HG02642 (cell line): ENCODE measurements around the gene ELMOD1.

Experiments
- ATAC-seq: cut with Tn5 transposase; IDR thresholded peaks from one replicate; pipeline ENCODE4 v1.9.1; 2021; ENCODE audit warnings: mild to moderate bottlenecking; ENCODE audit not compliant: unreplicated experiment, poor library complexity

Gene ELMOD1

DNA sequence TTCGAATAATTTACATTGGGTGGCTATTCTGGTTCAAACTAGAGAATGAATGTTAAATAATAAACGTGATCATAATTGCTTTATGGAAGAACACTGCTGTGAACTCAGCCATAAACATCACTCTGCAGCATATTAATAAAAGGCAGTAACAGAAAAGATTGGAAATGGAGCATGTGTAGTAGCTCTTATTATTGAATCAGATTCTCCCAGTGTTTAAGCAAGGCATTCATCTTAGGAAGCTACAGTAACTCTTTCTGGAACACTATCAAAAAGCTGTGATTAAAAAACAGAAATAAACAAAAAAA is 34.7 kb downstream of the ELMOD1 start:
- no peak for ATAC-seq

DNA sequence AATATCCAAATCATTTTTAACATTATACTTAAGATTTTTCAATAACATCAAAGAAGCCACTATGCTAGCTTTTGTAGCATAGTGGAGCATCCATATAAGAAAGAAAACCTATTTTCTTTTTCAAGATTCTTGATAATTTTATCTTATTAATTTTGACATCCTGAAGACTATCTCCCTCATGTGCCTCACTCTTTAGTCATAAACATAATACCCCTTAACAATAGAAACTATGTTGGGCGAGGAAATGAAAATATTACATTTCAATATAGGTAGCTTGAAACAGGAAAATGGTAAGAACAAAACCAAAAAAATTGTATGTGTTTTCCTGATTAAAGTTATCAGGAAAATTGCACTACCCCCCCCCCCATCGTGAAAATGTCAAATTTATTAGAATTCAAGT is 40.1 kb downstream of the ELMOD1 start:
- no peak for ATAC-seq

DNA sequence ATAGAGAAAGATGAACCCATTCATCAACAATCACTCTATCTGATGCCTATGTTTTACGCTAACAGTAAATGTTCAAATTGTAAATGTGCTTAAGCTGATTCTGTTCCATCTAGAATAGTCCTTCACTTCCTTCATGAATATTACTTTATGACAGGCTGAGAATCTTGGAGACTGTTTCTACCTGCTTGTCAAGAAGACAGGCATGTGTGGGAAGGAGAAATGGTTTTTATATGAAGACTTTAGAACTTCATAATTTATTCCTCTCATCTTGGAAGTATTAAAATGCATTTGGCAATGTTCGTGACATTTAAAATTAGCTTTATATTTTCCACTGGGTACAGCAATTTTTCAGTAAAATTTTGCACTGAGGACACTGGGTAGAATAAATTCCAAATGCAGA is 41.0 kb downstream of the ELMOD1 start:
- ATAC-seq = no peak

DNA sequence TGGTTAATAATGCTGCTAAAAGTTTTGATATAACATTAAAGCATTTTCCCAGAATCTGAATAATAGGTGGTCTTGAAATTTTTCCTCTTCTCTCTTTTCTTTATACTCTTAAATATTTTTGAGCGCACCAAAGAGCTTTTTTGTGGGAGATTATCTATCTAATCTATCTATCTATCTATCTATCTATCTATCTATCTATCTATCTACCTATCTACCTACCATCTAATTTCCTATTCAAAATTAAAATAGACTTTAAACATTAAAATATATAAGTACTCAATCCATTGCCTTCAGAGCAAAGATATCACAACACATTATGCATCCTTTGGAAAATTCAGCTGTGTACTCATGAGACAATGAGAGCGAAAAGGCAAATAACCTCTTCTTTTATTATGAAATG is 55.8 kb downstream of the ELMOD1 start:
- no peak for ATAC-seq

DNA sequence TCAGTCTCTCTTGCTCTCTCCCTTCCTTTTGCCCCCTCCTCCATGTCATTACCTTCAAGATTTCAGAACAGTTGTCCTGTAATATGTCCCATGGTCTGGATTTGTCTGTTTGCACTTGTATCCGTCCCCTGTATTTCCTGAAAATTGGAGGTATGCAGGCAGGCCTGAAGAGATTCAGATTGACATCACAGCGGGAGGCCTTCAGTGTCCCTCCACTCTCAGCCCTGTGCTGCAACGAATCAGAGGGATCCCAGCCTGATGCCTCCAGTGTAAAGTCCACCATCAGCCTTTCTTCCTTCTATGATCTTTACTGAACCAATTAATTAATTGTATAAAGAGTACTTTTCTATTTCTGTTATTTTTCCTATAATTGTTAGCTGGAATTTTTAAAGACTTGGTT is 57.3 kb downstream of the ELMOD1 start:
- no peak for ATAC-seq

DNA sequence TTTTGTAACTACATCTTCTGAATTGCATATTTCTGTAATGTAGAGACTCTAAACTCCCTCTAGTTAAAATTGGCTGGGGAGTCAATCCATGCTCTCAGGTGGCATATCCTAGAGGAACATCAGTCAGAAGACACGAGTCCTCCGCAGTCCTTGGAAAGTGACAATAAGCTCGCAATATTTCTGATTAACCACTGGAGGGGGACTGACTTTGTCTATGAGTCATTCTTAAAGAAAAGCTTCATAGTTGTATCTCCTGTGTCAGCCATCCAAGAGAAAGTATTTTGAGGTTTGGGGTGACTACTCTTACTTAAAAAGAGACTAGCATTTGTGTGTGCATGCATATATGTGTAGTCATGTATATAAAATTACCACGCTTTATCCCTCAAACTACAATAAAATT is 60.7 kb downstream of the ELMOD1 start:
- ATAC-seq = no peak

DNA sequence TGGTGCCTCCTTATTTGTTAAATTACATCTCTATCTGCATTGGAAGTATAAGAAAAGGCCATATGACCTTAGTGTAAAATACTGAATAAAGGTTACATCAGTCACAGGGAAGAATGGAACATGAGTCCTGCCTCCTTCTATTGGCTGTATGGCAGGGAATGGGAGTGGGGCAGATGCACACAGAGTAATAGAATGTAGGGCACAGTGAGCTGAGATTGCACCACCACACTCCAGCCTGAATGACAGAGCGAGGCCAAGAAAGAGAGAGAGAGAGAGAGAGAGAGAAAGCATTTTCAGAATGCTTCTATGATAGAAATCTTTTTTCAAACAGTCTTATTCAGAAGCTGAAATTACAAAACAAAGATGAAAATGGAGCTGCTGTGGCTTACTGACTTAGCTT is 62.1 kb downstream of the ELMOD1 start:
- no peak for ATAC-seq

DNA sequence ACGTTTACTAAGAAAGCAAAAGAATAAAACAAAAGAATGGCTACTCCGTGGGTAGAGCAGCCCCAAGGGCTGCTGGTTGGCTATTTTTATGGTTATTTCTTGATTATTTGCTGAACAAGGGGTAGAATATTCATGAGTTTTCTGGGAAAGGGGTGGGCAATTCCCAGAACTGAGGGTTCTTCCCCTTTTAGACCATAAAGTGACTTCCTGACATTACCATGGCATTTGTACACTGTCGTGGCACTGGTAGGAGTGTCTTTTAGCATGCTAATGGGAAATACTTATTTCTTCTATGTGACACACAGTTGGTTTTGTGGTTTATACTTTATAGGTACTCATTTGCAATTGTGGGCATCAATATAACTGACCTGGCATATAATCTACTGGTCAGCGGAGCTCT is 64.7 kb downstream of the ELMOD1 start:
- ATAC-seq = no peak

DNA sequence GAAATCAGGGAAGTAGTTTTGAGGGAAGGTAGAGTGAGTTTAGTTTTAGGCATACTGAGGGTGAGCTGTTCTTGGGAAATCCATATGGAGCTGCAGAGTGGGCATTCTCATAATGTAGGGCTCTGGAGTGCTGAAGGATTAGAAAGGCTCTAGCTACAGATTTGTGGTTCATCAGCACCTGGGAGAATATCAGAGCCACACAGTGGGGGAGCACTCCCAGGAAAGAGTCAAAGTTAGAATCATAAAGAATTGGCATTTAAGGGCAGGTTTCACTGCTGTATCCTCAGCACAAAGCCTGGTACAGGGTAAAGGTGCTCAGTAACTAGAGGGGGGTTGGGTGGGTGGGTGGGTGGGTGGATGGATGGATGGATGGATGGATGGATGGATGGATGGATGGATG is 68.4 kb downstream of the ELMOD1 start:
- ATAC-seq = no peak

DNA sequence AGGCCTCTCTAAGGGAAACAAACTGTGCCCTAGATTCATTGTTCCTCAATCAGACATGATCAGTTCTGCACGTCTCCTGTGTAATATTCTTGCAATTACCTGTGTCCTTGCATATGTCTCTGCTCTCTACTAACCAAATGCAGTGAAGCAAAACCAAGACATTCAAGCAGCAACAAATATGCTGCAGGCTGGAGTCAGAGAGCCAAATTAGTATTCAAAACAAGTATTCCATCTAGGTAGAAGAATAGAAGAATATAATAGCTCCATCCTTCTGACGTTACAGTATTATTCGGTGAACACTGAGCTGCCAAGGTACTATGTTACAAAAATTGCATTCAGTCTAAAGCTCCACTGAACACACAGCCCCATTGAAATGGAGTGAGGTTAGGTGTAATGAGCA is 69.1 kb downstream of the ELMOD1 start:
- ATAC-seq = no peak

DNA sequence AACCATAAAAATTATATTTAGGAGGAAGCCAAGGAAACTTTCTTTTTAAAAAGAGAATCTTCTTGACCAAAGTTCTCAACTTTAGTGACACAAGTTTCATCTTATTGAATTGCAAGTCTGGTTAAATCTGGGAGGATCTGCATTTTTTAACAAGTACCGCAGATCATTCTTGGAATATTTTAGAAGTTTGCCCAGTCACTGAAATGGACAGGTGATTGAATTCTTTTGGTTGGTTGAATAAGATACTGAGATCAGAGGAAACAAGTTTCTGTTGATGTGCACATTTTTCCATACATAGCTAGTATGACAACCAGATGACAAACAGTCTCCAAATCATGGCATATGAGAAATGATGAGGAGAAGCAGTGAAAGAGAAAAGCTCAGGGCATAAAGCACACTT is 70.7 kb downstream of the ELMOD1 start:
- no peak for ATAC-seq

DNA sequence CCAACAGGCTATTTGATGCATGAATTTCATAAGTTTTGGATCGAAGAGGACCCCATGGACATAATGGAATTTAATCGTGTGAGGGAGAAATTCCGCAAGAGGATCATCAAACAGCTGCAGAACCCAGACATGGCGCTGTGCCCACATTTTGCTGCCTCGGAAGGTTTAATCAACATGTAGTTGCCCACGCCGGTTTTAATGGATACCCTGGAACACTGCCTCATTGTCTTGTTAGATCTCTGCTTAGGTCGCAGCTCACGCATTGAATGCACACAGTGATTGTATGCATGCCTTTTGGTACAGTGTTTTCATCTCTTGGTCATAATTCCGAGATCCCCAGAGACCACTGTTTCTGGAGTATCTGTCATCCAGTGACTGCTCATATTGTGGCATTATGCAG is 74.1 kb downstream of the ELMOD1 start:
- ATAC-seq = no peak

DNA sequence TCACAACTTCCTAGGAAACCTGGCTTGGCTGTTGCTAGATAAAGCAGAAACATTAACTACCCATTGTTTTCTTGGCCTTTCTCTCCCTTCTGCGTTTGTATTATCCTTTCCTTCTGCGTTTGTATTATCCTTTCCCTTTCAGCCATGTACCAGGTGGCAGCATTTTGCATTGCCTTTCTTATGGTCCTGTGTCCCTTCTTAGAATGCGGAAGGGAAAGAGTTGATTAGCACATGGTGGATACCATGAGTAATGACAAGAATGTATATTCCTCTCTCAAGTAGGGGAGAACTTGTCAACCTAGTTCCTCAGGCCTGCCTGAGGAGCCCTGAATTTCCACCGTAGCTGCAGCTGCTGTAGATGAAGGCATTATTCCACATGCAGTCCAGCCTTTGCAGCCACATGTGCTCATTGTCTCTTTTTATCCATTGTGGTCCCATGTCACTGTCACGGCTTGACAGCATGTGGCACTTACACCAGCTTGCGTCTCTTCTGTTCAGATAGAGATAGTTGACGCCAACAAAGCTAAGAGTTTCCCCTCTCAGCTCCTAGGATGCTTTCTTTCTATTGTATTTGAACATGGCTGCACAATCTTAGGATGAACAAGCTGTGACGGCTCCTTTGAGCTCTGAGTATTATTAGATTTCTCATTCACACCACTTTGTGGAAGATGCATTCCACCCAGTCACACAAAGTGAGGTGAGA is 76.1 kb downstream of the ELMOD1 start:
- no peak for ATAC-seq

DNA sequence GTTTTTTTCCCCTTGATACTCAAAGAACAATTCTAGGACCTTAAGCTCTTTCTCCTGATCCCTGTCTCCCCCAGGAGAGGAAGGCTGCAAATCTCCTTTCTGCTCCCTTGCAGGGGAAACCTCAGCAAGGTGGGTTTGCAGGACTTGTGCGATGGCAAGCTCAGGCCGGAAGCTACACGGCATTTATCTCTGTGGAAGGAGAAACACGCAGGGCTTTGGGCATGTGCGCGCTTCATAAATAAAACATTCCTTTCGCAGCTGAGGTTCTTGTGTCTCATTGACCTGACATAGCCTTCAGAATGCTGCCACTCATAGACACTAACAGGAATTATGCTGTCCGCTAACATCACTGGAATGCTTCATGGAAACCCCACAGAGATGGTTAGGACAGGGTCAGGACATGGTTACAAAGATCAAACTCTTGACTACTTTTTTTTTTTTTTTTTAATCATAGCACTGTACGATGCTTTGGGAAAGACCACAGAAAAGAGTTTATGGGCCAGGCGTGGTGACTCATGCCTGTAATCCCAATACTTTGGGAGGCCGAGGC is 78.3 kb downstream of the ELMOD1 start:
- ATAC-seq = no peak

DNA sequence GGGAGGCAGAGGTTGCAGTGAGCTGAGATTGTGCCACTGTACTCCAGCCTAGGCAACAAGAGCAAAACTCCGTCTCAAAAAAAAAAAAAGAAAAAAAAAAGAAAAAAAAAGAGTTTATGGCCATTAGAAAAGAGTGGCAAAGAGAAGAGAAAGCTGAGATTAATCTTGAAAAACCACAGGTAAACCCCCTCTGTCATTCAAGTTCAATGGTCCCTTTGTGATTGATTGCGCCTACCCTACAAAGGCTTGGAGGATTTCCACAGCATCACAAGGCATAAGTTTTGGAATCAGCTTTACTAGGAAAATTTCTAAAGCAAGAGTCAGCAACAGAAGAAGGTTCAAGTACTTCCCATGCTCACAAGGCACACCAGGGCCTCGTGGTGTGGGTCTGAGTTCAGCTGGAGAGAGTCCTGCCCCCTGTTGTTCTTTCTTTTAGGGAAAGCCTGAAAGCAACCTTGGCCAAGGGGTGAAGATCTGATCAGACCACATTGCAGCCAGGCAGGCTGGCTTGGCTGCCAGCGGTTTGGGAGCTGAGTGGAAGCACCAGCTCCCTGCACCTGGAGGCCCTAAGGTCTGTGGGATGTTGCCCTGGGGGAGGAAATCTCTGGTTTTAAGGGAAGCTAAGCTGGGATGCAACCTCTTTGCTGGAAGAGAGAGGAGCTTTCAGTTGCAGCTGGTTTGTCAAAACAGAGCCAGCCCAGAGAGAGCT is 79.1 kb downstream of the ELMOD1 start:
- no peak for ATAC-seq

DNA sequence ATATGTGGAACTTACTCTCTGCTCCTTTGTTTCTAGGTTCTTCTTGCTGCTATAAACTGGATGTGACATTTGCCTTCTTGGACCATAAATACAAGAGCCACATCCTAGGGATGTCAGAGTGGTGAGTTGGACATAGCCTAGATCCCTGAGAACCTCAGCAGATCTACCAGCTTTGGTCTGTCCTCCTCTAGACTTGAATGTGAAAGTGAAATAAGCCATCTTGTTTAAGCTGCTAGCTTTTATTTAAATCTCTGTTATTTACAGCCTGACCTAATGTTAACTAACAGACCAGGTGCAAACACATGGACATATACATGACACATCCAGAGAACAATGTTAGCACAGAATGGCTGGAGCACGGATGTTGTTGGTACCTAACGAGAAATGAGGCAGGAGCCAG is 85.0 kb downstream of the ELMOD1 start:
- ATAC-seq = no peak

DNA sequence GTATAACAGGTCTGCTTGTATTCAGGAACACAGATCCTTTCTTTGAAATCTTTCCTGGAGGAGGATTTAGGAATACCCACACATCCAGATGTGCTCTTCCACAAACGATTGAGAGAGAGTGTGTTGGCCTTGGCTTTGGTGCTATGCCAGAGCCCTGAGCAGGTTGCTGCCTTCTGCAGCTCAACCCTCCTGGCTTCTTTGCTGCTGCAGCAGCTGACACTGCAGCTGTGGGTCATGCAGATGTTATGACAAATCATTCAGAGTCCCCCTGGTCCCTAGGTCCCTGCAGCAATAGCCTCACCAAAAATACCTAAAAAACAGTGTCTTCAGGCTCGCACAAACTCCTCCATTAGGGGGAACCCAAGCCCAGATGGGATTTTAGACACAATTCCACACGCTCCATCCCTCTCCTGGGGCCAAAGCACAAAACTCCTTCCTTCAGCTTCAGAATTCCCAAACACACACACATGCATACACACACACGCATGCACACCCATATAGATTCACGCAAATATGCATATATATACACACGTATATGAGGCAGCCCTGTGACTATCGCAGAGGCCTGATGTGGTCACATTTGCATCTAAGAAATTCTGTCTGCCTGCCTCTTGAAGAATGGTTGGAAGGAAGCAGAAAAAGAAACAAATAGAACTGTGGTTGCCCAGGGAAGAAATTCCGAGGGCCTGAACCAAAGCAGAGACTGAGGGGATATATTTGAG is 85.5 kb downstream of the ELMOD1 start:
- ATAC-seq = no peak

DNA sequence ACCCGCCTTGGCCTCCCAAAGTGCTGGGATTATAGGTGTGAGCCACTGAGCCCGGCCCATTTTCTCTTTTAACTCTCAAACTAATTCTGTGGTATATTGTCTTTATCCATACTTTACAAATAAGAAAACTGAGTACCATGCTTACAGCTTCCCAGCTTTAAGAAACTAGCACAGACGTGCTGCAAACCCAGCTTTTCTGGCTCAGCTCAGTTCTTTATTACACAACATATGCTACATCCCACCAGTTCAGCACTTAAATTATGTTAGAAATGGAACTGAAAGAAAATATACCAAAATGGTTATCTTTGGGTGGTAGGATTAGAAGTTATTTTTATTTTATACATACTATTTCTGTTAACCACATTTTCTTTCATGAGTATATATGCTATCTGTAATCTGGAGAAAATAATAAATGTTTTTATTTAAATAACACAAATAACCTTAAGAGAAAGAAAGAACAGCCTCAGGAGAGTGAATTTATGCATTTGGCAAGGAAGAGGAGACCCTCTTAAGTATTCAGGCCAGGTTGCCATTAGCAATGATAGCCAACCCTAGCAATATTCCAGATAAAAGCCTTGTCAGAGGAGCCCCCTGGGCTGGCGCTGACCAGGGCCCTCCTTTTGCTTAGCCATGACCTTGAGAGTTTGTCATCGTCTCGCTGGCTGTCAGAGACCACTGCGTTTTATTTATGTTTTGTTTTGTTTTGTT is 87.1 kb downstream of the ELMOD1 start:
- ATAC-seq = no peak

DNA sequence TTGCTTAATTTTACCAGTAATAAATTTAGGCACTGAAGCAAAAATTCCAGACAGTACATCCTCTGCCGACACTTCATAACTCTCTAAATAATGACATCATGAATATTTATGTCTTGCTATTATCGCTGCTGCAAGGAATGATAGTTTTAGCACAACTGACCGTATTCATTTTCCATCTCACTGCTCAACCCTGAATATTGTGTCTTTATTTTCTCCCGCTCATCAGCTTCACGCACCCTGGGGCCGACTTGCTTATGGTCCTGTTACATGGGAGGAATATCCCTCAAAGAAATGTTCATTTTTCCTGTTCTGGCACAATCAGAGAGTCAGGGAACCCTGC is 87.7 kb downstream of the ELMOD1 start:
- ATAC-seq = no peak

DNA sequence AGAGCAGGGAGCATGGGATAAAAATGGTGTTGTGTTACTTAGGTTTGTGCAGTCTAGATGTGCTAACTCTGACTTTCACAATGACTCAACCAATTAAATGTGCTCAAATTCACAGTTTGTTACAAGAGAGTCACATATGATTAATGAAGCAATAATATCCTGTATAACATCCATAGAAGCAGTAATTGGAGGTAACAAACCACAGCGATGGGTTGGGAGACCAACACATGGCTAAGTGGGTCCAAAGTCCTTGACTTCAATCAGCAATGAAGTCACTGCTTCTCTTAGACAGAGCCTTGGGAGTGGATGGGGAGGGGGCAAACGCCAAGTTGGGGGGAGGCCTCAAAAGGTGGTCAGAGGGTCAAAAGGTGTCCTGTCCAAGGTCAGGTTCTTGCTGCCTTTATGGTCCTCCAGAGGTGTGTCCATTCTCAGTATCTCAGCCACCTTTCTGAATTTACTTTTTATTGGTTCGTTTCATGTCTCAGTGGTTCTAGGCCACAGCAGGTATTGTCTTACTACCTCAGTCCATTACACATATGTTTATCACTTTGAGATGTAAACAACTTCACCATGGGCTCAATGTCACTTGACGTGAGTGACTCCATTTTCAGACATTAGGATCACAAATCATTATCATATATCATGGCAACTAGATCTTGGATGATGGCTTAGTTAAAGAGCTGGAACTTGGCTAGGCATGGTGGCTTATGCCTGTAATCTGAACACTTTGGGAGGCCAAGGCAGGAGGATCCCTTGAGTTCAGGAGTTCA is 88.5 kb downstream of the ELMOD1 start:
- ATAC-seq = no peak
